GM19463 (cell line): ENCODE results near the gene FRYL.
"Not testable (repeated sequence)": the region's sequence is repeated elsewhere in the genome, so short reads cannot be mapped to it uniquely, and the experiment has no call there.

Experiments
- ATAC-seq: cut with Tn5 transposase; IDR thresholded peaks from one replicate; pipeline ENCODE4 v1.9.1; 2021; ENCODE audit warnings: mild to moderate bottlenecking, moderate library complexity; ENCODE audit not compliant: unreplicated experiment

The FRYL gene

GRCh38 chr4:48668254-48669017 is 111.6 kb downstream of the FRYL start:
- ATAC-seq = peak; percentile 49

- ATAC-seq = no peak
Measured at GRCh38 chr4:48667148-48667547, 112.9 kb downstream of the FRYL start.

DNA sequence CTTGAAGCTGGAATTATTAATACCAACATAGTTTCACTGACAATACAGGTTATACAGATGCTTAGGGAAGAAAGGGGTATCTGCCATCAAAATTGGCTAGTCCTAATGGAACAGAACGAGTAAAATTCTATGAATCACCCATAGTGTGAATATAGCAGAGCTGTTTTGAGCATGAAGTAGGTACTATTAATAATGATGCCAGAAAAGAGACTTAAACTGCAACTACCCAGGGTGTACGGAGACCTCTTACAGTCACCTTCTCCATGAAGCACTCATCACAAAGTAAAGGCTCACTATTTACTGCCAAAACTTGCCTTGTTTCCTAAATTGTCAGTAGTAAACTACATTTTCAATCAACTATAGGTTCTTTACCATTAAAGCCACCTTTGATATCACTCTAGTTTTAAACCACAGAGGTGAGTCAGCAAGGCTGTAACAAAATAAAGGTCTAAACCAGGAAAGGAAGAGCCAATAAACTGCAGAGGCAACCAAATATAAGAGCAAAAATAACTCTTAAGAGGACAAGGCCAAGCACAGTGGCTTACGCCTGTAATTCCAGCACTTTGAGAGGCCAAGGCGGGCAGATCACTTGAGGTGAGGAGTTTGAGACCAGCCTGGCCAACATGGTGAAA is 114.4 kb downstream of the FRYL start:
- no peak for ATAC-seq

- ATAC-seq = no peak
Measured at GRCh38 chr4:48664938-48665337, 115.1 kb downstream of the FRYL start.

DNA sequence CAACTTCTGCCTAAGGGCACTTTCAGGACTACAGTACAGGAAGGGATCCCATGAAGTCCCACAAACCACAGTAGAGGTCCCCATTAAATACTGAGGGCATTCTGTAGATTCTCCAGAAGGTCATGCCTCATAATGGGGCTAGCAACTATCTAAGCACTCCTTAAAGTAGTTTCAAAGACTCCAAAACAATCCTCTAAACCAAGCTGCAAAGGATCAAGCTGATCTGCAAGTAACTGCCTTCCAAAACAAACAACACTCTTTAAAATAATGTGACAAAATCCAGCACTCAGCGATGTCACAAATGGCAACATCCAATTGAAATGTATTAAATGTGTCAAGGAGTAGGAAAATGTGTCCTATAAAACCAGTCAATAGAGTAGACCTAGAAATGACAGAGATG is 118.7 kb downstream of the FRYL start:
- no peak for ATAC-seq

GRCh38 chr4:48660347-48660746 is 119.7 kb downstream of the FRYL start:
- no peak for ATAC-seq

DNA sequence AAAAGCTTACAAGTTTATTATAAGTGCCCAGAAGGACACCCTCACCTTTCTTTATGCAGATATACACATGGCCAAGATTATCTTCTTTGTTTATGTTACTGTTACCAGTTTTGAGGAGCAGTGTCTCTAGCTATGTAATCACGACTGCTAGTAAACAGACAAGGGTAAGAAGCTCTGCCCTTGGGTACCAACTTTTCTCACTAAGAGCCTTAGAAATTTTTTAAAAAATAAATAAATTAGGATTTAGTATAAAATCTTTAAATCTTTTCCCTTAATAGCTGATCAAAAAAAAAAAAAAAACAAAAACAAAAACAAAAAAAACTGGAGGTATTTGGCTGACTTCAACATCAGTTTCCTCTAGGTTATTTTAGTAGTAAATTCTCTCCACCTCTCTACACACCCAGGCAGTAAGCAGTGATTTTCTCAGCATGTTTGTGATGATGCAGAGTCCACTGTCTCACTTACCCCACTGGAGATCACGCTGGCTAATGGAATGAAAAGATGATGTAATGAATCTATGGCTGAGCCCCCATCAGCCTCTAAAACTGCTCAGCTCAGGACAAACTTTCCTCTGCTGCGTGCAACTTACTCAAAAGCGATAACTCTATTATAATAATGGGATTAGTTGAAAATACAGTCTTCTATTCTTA is 125.9 kb downstream of the FRYL start:
- no peak for ATAC-seq

DNA sequence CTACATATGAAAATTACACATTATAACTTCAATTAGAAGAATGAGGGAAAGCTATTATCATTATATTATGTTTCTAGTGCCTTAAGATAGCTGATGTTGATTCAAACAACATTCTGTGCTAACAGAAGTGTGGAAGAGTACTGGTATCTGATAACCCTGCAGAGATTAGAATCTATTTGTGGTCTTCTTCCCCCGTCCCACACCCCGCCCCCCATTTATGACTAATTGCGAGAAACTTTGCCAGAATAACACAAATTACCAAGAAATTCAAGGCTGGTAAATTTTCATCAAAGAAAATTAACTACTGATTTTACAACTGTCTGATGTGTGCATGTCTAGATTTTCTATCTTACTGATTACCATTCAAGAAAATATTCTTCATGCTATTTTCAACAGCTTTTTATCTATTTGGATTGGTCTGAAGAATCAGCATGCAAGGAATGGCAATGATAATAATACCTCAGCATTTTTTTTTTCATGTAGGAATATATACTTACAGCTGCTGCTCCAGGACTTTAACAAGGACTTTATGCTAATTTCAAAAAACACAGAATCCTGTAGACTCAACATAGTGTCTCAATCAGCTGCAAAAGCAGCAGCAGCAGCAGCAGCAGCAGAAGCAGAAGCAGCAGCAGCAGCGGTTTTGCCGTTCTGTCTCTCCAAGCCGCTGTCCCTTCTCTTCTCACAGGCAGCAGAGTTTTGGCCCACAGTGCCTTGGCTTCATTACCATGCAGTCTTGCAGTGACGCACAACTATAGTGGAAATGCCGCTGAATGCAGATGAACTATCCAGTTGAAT is 126.7 kb downstream of the FRYL start:
- no peak for ATAC-seq

- ATAC-seq = no peak
Measured at GRCh38 chr4:48651914-48652313, 128.2 kb downstream of the FRYL start.

GRCh38 chr4:48649505-48649904 is 130.6 kb downstream of the FRYL start:
- no peak for ATAC-seq

- no peak for ATAC-seq
Measured at GRCh38 chr4:48645225-48645794, 134.8 kb downstream of the FRYL start.

DNA sequence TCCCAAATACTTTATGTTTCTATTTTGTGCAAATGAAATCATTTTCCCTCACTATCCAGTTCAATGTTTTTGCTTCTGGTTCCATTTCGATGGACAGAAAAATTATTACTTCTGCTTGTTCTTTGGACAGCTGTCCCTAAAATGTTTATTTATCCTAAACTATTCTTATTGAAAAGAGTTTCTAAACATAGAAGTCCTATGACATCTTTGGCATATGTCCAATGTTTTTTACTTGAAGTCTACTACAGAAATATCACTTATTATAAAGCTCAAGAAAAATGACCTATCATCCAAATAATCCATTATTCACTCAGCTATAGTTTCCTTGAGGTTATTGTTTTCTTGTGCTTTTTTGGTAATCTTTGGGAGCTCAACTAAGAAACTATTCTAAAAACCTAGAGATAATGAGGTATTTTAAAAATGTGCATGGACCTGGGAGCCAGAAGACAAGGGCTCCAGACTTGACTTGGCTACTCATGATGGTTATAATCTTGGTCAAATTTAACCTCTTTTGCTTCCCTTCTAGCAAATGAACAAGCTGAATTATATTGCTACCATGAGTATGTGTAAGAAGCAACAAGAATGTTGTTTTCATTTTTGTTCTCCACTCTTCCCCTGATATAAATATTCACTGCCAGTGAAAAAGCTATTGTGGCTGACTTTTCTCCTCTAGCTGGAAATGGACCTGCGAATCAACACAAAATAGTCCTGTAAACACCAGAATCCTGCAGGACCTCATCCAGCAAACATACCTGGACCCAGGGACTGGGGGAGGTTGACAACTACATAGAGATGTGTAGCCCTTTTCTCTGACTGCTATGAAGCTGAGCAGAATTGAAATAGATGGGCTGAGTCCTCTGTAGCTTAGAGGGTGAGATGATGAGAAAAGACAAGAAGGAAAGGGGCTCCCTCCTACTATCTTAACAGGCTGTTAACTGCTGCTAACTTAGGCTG is 137.4 kb downstream of the FRYL start:
- no peak for ATAC-seq

DNA sequence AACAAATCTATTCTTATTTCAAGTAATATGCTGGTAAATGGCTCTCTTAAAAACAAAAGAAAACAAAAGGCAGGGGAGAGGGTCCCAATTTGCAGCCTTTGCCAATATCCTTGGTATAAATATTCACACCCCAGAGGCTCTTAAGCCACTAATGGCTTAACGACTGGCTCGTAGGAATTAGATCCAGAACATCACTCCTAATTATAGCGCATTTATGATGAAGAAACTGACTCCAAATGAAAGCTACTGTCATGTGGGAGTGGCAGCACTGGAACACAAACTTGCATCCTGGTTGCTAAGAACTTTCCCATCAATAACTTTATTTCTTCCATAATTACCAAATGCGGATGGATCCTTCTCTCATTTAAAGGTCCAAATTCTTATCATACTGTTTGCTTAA is 138.7 kb downstream of the FRYL start:
- no peak for ATAC-seq

DNA sequence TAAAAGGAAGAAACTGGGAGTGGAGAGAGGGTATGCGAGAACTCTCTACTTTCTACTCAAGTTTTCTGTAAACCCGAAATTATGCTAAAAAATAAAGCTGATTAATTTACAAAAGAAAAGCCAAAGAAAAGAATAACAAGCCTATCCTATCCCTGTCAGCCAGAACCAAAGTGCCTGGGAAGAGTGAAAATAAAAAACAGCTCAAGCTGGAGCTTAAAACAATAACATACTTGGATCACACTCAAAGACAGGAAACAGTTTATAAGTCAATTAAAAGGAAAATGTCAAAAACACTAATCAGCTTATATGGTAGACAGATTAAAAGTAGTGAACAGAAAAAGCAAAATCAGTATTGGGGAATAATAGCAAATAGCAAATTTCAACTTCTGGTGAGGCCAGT is 139.4 kb downstream of the FRYL start:
- ATAC-seq = no peak

GRCh38 chr4:48640225-48640624 is 139.9 kb downstream of the FRYL start:
- ATAC-seq = no peak

DNA sequence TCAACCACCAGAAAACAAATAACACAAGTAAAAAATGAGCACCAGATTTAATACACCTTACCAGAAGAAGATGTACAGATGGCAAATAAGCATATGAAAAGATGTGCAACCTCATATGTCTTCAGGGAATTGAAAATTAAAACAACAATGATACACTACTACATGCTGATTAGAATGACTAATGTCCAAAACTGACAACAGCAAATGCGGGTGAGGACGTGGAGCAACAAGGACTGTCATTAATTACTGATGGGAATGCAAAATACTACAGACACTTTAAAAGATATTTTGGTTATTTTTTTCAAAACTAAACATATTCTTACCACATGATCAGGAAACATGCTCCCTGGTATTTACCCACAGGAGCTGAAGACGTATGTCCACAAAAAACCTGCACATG is 140.3 kb downstream of the FRYL start:
- ATAC-seq = no peak

GRCh38 chr4:48638586-48638985 is 141.5 kb downstream of the FRYL start:
- not testable (repeated sequence) for ATAC-seq

- ATAC-seq = no peak
Measured at GRCh38 chr4:48636911-48637310, 143.2 kb downstream of the FRYL start.

- no peak for ATAC-seq
Measured at GRCh38 chr4:48635980-48636379, 144.1 kb downstream of the FRYL start.

DNA sequence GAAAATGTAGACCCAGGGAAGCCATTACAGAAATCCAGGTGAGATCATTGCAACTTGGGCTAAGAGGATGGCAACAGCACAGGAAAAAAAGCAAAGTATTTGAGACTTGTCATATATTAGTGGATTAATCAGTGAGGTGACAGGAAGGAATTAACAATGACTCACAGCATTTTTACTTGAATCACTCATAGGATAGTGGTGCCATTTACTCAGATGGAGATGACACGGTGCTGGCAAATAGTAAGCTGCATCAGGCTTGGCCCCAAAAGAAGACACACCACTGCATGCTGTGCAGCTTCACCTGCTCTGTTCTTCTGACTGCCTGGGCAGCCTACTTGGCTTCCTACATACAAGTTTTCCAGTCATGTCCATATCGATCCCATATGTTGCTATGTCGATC is 144.8 kb downstream of the FRYL start:
- peak; percentile 55 for ATAC-seq
